Erythroblast (primary cell): ENCODE results near the gene FAR2.
A peak's percentile ranks its signal among the peaks of the same experiment; 100 is the strongest.

Source experiments
- GATA1 ChIP-seq: IDR thresholded peaks from 2 replicates; pipeline ENCODE4 v1.6.1; 2011; ENCODE audit warnings: low read depth, mild to moderate bottlenecking, control low read depth, low read length, moderate library complexity
- POLR2A ChIP-seq: IDR thresholded peaks from 2 replicates; pipeline ENCODE4 v1.6.1; 2011; ENCODE audit warnings: mild to moderate bottlenecking, low read length

- TF ChIP-seq POLR2A (no peak), GATA1 (peak; percentile 35)
Observed at GRCh38 chr12:29216266-29216665, 67.2 kb downstream of the FAR2 start.
